ENCODE results near the gene ACSL5. TPM values are rescaled to one million over a fixed set of nuclear protein-coding genes. Genes with fewer than 3 reads are reported as not detected.

Gene ACSL5
- total RNA-seq, result 4.3 and 6.5 TPM in 2 replicates

GRCh38 chr10:112373912-112374338 is at the start of gene ACSL5:
Gene ACSL5, plus strand, starts transcription at chr10:112374116. Its CDS starts 20,831 bp downstream, at chr10:112394947.

GRCh38 chr10:112446855-112447619 is 73.1 kb downstream of the ACSL5 start, which contains the start of the genes VTI1A and ZDHHC6:
Gene VTI1A, plus strand, starts transcription at chr10:112447215. Its CDS starts 159 bp downstream, at chr10:112447374.
Gene ZDHHC6, minus strand, starts transcription at chr10:112446914. Its CDS starts 1,478 bp downstream, at chr10:112445436.

Other genes starting within 250 kb of the ACSL5 start
- gene GPAM, start 190.4 kb upstream of the ACSL5 start, total RNA-seq, result 4.9 and 5.1 TPM in 2 replicates
- gene TECTB, start 90.7 kb upstream of the ACSL5 start, total RNA-seq, result not detected in 2 replicates
- 11.1 and 15.2 TPM in 2 replicates for gene ZDHHC6, start 72.8 kb downstream of the ACSL5 start, total RNA-seq
- gene VTI1A, start 73.1 kb downstream of the ACSL5 start, total RNA-seq, result 12.0 and 29.2 TPM in 2 replicates